Astrocyte (in vitro differentiated cells and primary cell): ENCODE data around the gene PTPRN2.

ENCODE experiments used
- CTCF ChIP-seq: IDR thresholded peaks from 2 replicates; pipeline ENCODE4 v1.5.1; 2011; ENCODE audit warnings: low read depth, mild to moderate bottlenecking, inconsistent platforms, low read length, moderate library complexity; ENCODE audit not compliant: insufficient read depth
- EZH2 ChIP-seq: IDR thresholded peaks from 2 replicates; pipeline ENCODE4 v1.6.1; 2012; ENCODE audit warnings: mild to moderate bottlenecking, low read length, inconsistent platforms; ENCODE audit not compliant: insufficient read depth

DNA sequence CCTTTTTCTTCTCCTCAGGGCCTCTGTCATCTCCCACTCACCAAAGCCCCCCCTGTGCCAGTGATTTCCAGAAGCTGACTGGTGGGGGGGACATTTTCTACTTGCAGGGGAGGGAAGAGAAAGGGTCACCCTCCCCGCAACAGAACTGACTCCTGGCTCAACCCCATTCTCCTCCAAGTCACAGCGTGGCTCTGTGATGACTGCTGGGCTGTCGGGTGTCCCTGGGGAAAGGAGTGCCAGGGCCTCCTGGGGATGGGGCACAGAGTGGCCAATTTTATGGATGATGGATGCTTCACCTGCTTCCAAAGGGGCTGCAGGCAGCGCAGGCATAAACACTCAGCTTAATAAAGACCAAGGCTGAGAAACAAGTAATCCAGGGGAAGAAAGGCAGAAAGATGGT, 523.0 kb downstream of the PTPRN2 start:
- TF ChIP-seq CTCF (no peak), EZH2 (no peak)
